Fibroblast of pulmonary artery (primary cell): ENCODE measurements around the gene DLG1.
"Not testable (repeated sequence)": the region's sequence is repeated elsewhere in the genome, so short reads cannot be mapped to it uniquely, and the experiment has no call there.

Source experiments
- DNase-seq: peaks from one replicate; pipeline ENCODE4 v3.0.0-alpha.2; 2010; ENCODE audit warnings: low read depth
- H3K4me3 ChIP-seq: replicated peaks from 2 replicates; pipeline ENCODE4 v1.5.1; 2011; ENCODE audit warnings: low read depth, mild to moderate bottlenecking, control low read depth, low read length, moderate library complexity
- CTCF ChIP-seq: IDR thresholded peaks from 2 replicates; pipeline ENCODE4 v1.5.1; 2011; ENCODE audit warnings: mild to moderate bottlenecking, control low read depth, low read length, inconsistent platforms; ENCODE audit errors: missing control alignments

The DLG1 gene

GRCh38 chr3:197222937-197223370 lies 75.5 kb downstream of the DLG1 start:
- H3K4me3 ChIP-seq: no peak overlapping the region
- peak; percentile 14 for DNase-seq
- no peak for TF ChIP-seq CTCF

GRCh38 chr3:197219619-197220018 lies 78.8 kb downstream of the DLG1 start:
- DNase-seq: no peak
- no peak for TF ChIP-seq CTCF
- H3K4me3 ChIP-seq: no peak overlapping the region

- DNase-seq: no peak
- no peak for TF ChIP-seq CTCF
- no peak overlapping the region for H3K4me3 ChIP-seq
These were observed 80.2 kb downstream of the DLG1 start for GRCh38 chr3:197218210-197218609.

- H3K4me3 ChIP-seq: no peak overlapping the region
- DNase-seq: peak; percentile 36
- no peak for TF ChIP-seq CTCF
These were observed 81.5 kb downstream of the DLG1 start for GRCh38 chr3:197216914-197217313.

- DNase-seq: peak; percentile 68
- no peak for TF ChIP-seq CTCF
- H3K4me3 ChIP-seq: no peak overlapping the region
These were observed 82.1 kb downstream of the DLG1 start for GRCh38 chr3:197216169-197216860.

GRCh38 chr3:197212290-197212689 lies 86.1 kb downstream of the DLG1 start:
- TF ChIP-seq CTCF: no peak
- no peak for DNase-seq
- no peak overlapping the region for H3K4me3 ChIP-seq

- not testable (repeated sequence) for DNase-seq, H3K4me3 ChIP-seq
These were observed 86.7 kb downstream of the DLG1 start for GRCh38 chr3:197211698-197212097.
